T-cell (primary cell): ENCODE data around the gene SRGAP2B. TPM values are rescaled to one million over a fixed set of nuclear protein-coding genes. Genes with fewer than 3 reads are reported as not detected.
"Not testable (repeated sequence)": the region's sequence is repeated elsewhere in the genome, so short reads cannot be mapped to it uniquely, and the experiment has no call there.

ENCODE experiments used
- ATAC-seq, 4 experiments: fragments of 200-7000 bp in 3 of 4; fragments of 150-1000 bp in 1 of 4; cut with Tn5 transposase; replicated peaks in 1 of 4; 1 replicate in 3 of 4; 2 replicates in 1 of 4; pipeline ENCODE4 v1.10.0; 2021; ENCODE audit warnings: moderate library complexity in 3 of 4, mild to moderate bottlenecking in 2 of 4, moderate number of reproducible peaks in 1 of 4
- CTCF ChIA-PET, 2 donors: fragments of 300-600 bp; sonication (Branson Sonifier 250); formaldehyde crosslinking; loops; one replicate each; lab custom pipeline; 2022; ENCODE audit warnings: antibody characterized with exemption in 2 of 2; lab: Charles Lee
- POLR2A ChIA-PET, 2 donors: fragments of 300-600 bp; sonication (Branson Sonifier 250); formaldehyde crosslinking; loops; one replicate each; lab custom pipeline; 2022; ENCODE audit warnings: antibody characterized with exemption in 2 of 2; lab: Charles Lee
- DNase-seq, 35 experiments: peaks; one replicate each; pipeline versions ENCODE4 v3.0.0 to v3.0.0-alpha.2; 2013 to 2023
- H3K27ac ChIP-seq: one replicate; pipeline ENCODE4 v1.5.1; 2013; ENCODE audit warnings: low read length
- H3K27me3 ChIP-seq, 2 experiments: replicated peaks in 1 of 2; 1 replicate in 1 of 2; 2 replicates in 1 of 2; pipeline versions ENCODE4 v1.6.1 to v1.7.0; 2013; ENCODE audit warnings: low read length in 1 of 2, mixed read lengths in 1 of 2; ENCODE audit not compliant: control insufficient read depth in 2 of 2, insufficient read depth in 2 of 2; ENCODE audit errors: extremely low read depth in 1 of 2
- H3K36me3 ChIP-seq, 2 donors: 1 replicate in 1 of 2; 2 replicates in 1 of 2; pipeline versions ENCODE4 v1.6.1 to v1.7.0; 2013; ENCODE audit warnings: low read length in 1 of 2; ENCODE audit not compliant: control insufficient read depth in 2 of 2, insufficient read depth in 1 of 2; ENCODE audit errors: extremely low read depth in 1 of 2
- H3K4me1 ChIP-seq, 2 experiments: 1 replicate in 1 of 2; 2 replicates in 1 of 2; pipeline versions ENCODE4 v1.6.1 to v1.7.0; 2013; ENCODE audit warnings: low read length in 2 of 2, mixed read lengths in 1 of 2; ENCODE audit not compliant: insufficient read depth in 2 of 2, control insufficient read depth in 1 of 2; ENCODE audit errors: extremely low read depth in 1 of 2
- H3K4me3 ChIP-seq, 2 donors: 1 replicate in 1 of 2; 2 replicates in 1 of 2; pipeline versions ENCODE4 v1.5.1 to v1.7.0; 2013; ENCODE audit warnings: mild to moderate bottlenecking in 2 of 2, low read length in 1 of 2, moderate library complexity in 1 of 2; ENCODE audit not compliant: control insufficient read depth in 1 of 2; ENCODE audit errors: extremely low read depth in 1 of 2
- H3K9me3 ChIP-seq: 2 replicates; pipeline ENCODE4 v1.7.0; 2013
- H3K27ac Mint-ChIP-seq, 2 donors: one replicate each; pipeline ENCODE4 v1.8.0; 2020 to 2021; ENCODE audit warnings: mild to moderate bottlenecking in 2 of 2, mixed read lengths in 2 of 2
- H3K27me3 Mint-ChIP-seq, 2 donors: one replicate each; pipeline ENCODE4 v1.8.0; 2021 to 2022; ENCODE audit warnings: mixed read lengths in 2 of 2
- H3K36me3 Mint-ChIP-seq: one replicate; pipeline ENCODE4 v1.8.0; 2021; ENCODE audit warnings: mixed read lengths
- H3K4me1 Mint-ChIP-seq, 3 donors: one replicate each; pipeline ENCODE4 v1.8.0; 2020 to 2022; ENCODE audit warnings: mixed read lengths in 3 of 3, mild to moderate bottlenecking in 1 of 3
- H3K4me3 Mint-ChIP-seq, 3 donors: one replicate each; pipeline ENCODE4 v1.8.0; 2020 to 2022; ENCODE audit warnings: mild to moderate bottlenecking in 3 of 3, mixed read lengths in 3 of 3, moderate library complexity in 3 of 3
- H3K9me3 Mint-ChIP-seq, 3 donors: one replicate each; pipeline ENCODE4 v1.8.0; 2020 to 2022; ENCODE audit warnings: mixed read lengths in 3 of 3
- WGBS: methylation state at CpG from one replicate; pipeline ENCODE4 v1.1.5; 2013; ENCODE audit warnings: missing lambda C conversion rate; ENCODE audit not compliant: insufficient coverage; 5-methylcytosine and 5-hydroxymethylcytosine counted together
- total RNA-seq, 35 experiments: library from RNA in 6 of 35; stranded (reverse) in 6 of 35; fragments of 120-200 nt in 1 of 35; gene quantifications; one replicate each; pipeline versions ENCODE4 v1.2.1 to v1.2.4 and lab custom pipeline; 2013 to 2026

The SRGAP2B gene
- total RNA-seq, 5 donors from 2014 or later (not counting 1 experiment from before 2014, with no cell fraction given): 9.3 to 24.9 (median 21.8) TPM

- H3K4me3 ChIP-seq, H3K4me1 ChIP-seq, DNase-seq, H3K36me3 ChIP-seq, H3K9me3 Mint-ChIP-seq, ATAC-seq, H3K4me1 Mint-ChIP-seq, H3K27ac Mint-ChIP-seq, H3K4me3 Mint-ChIP-seq, H3K27me3 ChIP-seq, H3K27me3 Mint-ChIP-seq, H3K27ac ChIP-seq, CTCF ChIA-PET, H3K36me3 Mint-ChIP-seq, H3K9me3 ChIP-seq, POLR2A ChIA-PET: not testable (repeated sequence)
- WGBS: no CpG with 5 or more reads among the region's 1 CpG
Measured at GRCh38 chr1:145047553-145047952, 47.6 kb downstream of the SRGAP2B start.

GRCh38 chr1:145045571-145046273 is 49.4 kb downstream of the SRGAP2B start:
- H3K27me3 ChIP-seq, H3K9me3 ChIP-seq, H3K36me3 ChIP-seq, H3K36me3 Mint-ChIP-seq, DNase-seq, H3K4me1 Mint-ChIP-seq, H3K27me3 Mint-ChIP-seq, H3K9me3 Mint-ChIP-seq, H3K4me3 ChIP-seq, H3K4me1 ChIP-seq, H3K27ac ChIP-seq, ATAC-seq, POLR2A ChIA-PET, H3K4me3 Mint-ChIP-seq, H3K27ac Mint-ChIP-seq, CTCF ChIA-PET: not testable (repeated sequence)
- WGBS: no CpG with 5 or more reads among the region's 5 CpGs

GRCh38 chr1:145041519-145041918 is 53.6 kb downstream of the SRGAP2B start:
- H3K9me3 ChIP-seq, H3K27ac ChIP-seq, H3K9me3 Mint-ChIP-seq, CTCF ChIA-PET, H3K4me1 Mint-ChIP-seq, DNase-seq, H3K36me3 Mint-ChIP-seq, H3K4me1 ChIP-seq, ATAC-seq, H3K4me3 Mint-ChIP-seq, POLR2A ChIA-PET, H3K27me3 ChIP-seq, H3K27me3 Mint-ChIP-seq, H3K27ac Mint-ChIP-seq, H3K4me3 ChIP-seq, H3K36me3 ChIP-seq: not testable (repeated sequence)
- whole genome bisulfite sequencing: no CpG with 5 or more reads among the region's 1 CpG

- ATAC-seq, CTCF ChIA-PET, H3K9me3 ChIP-seq, H3K36me3 ChIP-seq, H3K36me3 Mint-ChIP-seq, H3K4me1 Mint-ChIP-seq, POLR2A ChIA-PET, H3K27me3 Mint-ChIP-seq, DNase-seq, H3K4me3 ChIP-seq, H3K27me3 ChIP-seq, H3K4me1 ChIP-seq, H3K4me3 Mint-ChIP-seq, H3K27ac Mint-ChIP-seq, H3K9me3 Mint-ChIP-seq, H3K27ac ChIP-seq: not testable (repeated sequence)
- WGBS: no CpG with 5 or more reads among the region's 2 CpGs
Measured at GRCh38 chr1:145036019-145036418, 59.1 kb downstream of the SRGAP2B start.

GRCh38 chr1:145033523-145033922 is 61.6 kb downstream of the SRGAP2B start:
- H3K36me3 Mint-ChIP-seq, H3K9me3 ChIP-seq, ATAC-seq, H3K27ac Mint-ChIP-seq, H3K36me3 ChIP-seq, CTCF ChIA-PET, POLR2A ChIA-PET, H3K9me3 Mint-ChIP-seq, H3K4me3 ChIP-seq, H3K4me1 ChIP-seq, H3K4me1 Mint-ChIP-seq, H3K4me3 Mint-ChIP-seq, DNase-seq, H3K27me3 Mint-ChIP-seq, H3K27me3 ChIP-seq, H3K27ac ChIP-seq: not testable (repeated sequence)
- no CpG with 5 or more reads among the region's 2 CpGs for WGBS

GRCh38 chr1:145027251-145027650 is 67.9 kb downstream of the SRGAP2B start:
- H3K36me3 Mint-ChIP-seq, H3K27me3 ChIP-seq, H3K9me3 Mint-ChIP-seq, H3K4me3 ChIP-seq, POLR2A ChIA-PET, H3K27ac Mint-ChIP-seq, H3K27me3 Mint-ChIP-seq, H3K4me1 ChIP-seq, H3K9me3 ChIP-seq, H3K4me3 Mint-ChIP-seq, H3K4me1 Mint-ChIP-seq, DNase-seq, CTCF ChIA-PET, ATAC-seq, H3K27ac ChIP-seq, H3K36me3 ChIP-seq: not testable (repeated sequence)
- no CpG with 5 or more reads among the region's 4 CpGs for WGBS

GRCh38 chr1:145025286-145025685 is 69.8 kb downstream of the SRGAP2B start:
- H3K27ac ChIP-seq, H3K27me3 ChIP-seq, CTCF ChIA-PET, H3K27ac Mint-ChIP-seq, H3K9me3 Mint-ChIP-seq, H3K36me3 ChIP-seq, H3K27me3 Mint-ChIP-seq, H3K4me3 ChIP-seq, H3K4me1 ChIP-seq, H3K4me3 Mint-ChIP-seq, ATAC-seq, H3K36me3 Mint-ChIP-seq, POLR2A ChIA-PET, H3K4me1 Mint-ChIP-seq, H3K9me3 ChIP-seq, DNase-seq: not testable (repeated sequence)
